Right renal pelvis (tissue), 4 donors: ENCODE results near the gene RGMA. TPM values are rescaled to one million over a fixed set of nuclear protein-coding genes. Genes with fewer than 3 reads are reported as not detected.

Experiments
- DNase-seq, 4 donors: peaks; one replicate each; pipeline ENCODE4 v3.0.0-alpha.2; 2013; ENCODE audit warnings: low read depth in 4 of 4, low spot score in 3 of 4, missing footprints in 1 of 4
- polyA plus RNA-seq, 4 donors: library from polyadenylated mRNA; unstranded; fragments of 120-200 nt; gene quantifications; one replicate each; pipeline ENCODE4 v1.2.1, GENCODE V29; 2013; ENCODE audit not compliant: insufficient read length in 4 of 4

The RGMA gene
- polyA plus RNA-seq, 4 donors: 8.9 to 10.1 (median 9.7) TPM

DNA sequence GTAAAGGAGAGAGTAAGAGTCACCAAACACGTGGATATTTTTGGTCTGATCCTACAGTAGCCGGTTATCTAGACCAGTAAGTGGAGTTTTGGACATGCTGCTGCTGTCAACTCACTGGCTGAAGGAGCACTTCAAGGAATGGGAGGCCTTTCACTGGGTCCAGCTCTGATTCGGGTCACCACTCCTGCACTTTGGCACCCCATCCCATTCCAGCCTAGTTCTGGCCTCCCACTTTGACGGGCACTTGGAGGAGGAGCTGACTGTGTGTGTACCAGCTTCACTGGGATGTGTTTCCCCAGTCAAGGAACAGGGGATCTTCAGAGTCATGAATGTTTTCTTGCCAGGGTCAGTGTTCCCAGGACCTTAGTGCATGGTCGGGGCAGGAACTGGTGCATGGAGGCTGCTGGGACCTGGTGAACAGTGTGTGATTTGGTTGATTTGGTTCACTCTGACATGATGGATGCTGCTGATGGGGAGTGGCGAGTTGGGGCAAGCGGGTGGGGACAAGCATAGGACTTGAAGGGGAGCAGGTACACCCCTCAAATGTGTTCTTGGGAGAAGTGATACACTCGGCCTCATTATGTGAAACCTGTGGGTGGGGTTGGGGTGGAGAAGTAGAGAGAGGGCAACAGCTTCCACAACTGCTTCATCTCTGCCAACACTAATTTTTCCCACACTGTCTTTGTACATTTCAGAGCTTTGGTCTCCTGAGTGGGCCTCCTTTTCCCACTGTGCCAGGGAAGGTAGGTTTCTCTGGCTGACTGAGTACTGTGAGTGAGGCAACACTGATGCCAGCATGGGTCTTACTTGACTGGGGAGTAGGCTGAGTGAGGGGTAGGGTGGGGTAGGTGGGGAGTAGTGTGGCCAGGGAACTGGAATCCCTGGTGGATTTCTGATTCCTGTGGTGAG lies 64.0 kb downstream of the RGMA start:
- DNase-seq: no peak

DNA sequence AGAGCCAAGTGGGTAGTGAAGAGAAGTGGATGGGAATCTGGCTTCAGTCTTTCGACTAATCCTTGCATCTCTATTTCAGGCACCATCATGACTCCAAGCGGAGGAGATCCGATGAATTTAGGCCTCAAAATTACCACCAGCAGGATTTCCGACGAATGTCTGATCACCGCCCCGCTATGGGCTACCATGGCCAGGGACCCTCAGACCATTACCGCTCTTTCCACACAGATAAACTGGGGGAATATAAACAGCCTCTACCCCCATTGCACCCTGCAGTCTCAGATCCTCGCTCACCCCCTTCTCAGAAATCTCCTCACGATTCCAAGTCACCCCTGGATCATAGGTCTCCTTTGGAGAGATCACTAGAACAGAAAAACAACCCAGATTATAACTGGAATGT lies 64.7 kb downstream of the RGMA start:
- no peak for DNase-seq

DNA sequence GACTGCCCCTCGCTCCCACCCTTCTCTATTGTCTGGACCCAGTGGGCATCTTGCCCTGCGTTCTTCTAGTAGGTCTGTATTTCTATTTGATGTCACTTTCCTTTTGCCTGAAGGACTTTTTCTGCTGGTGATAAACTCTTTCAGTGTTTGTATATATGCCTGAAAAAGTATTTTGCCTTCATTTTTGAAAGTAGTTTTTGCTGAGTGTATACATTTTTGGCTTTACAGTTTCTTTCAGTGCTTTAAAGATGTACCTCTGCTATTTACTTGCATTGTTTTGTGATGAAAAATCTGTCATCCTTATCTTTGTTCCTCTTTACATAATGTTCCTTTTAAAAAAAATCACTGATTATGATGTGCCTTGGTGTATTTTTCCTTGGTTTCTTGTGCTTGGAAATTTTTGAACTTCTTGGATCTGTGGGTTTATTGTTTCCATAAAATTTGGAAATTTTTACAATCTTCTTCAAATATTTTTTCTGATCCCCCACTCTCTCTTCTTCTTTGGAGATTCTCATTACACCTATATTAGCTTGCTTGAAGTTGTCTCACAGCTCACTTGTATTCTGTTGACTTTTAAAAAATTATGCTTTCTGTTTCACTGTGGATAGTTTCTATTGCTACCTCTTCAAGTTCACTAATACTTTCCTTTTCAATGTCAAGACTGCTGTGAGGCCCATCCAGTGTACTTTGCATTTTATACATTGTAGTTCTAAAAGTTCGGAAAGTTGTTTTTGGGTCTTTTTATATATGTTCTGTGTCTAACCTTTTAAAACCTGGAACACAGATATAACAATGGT lies 67.8 kb downstream of the RGMA start:
- no peak for DNase-seq

DNA sequence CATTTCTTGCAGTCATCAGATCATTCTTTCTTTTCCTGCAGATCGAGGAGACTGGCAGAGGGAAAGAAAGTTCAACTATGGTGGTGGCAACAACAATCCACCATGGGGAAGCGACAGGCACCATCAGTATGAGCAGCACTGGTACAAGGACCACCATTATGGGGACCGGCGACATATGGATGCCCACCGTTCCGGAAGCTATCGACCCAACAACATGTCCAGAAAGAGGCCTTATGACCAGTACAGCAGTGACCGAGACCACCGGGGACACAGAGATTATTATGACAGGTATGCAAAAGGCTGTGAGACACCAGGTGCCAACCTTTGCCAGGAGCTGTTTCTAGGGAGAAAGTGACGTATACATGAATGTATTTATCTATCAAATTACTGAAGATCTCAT lies 69.0 kb downstream of the RGMA start:
- DNase-seq: no peak

DNA sequence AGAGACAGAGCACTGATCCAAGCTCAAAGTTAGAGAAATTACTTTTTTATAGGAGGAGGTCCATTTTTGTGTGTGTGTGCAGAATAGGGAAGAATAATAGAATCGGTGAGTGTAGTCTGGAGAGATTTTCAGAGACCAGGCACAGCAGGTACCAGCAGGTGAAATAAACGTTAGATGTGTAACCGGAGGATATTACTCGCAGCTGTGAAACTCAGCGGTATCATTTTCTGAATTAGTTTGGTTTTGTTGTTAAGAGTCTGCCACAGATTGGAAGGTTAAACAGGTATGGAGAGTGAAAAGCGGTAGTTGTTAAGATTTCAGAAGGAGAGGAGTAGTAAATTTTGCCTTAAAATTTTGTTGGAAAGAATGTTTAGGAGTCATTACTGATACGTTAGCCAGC lies 69.9 kb downstream of the RGMA start:
- DNase-seq: no peak

DNA sequence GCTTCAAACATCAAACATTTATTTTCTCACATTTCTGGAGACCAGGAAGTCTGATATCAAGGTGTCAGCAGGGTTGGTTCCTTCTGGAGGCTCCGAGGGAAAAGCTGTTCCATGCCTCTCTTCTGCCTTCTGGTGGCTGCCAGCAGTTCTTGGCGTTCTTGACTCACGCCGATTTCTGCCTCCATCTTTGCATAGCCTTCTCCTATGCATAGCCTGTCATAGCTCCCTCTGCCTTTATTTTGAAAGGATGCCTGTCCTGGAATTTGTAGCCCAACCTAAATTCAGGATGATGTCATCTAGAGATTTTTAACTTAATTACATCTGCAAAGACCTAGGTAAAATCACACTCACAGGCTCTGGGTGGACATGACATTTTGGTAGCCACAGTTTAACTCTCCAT lies 70.4 kb downstream of the RGMA start:
- DNase-seq: no peak

DNA sequence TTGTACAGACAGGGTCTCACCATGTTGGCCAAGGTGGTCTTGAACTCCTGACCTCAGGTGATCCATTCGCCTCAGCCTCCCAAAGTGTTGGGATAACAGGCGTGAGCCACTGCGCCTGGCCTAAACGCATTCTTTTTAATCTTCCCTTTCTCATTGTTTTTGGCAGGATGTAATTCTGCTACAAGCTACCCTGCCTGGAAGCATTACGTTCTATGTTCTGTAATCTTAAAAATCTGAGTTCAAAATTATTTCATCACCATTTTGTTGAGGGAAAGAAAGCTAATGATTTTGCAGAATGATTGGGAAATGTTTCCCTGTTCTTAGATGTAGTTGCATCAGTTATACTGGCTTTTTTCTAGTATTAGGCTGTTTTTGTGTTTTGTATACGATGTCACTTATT lies 71.5 kb downstream of the RGMA start:
- DNase-seq: no peak

DNA sequence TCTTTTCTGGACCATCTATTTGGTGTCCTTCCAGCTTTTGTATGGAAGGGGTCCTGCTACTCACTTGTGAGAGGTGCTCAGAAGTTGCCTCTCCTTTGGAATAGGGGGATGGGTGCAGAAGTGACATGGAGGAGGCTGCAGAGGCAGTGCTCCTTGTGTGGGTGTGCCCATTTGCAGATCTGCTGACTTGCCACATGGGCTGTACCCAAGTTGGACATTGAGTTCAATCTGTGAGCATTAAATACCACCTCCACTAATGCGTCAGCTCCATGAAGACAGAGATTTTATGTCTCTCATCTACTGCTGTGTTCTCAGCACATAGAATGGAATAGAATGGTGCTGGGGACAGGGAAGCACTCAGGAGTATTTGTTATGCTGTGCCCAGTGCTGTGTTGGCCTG lies 76.2 kb downstream of the RGMA start:
- no peak for DNase-seq

DNA sequence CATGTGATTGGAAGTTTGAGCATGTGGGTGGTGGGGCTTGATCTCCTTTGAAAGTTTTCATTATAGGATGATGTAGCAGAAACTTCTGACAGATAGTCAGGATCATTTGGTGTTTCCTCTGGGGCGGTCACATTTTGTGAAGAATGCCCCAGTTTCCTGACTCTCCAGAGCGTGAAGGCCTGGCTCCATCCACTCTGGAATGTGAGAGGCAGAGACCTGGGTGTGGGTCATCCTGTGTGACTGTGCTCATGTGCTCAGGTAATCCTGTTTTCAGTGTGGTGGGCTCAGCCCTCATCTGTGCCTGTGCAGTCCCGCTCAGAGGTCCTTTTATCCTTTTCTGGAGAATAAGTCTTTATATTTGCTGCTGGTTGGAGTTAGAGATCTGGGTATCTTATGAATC lies 81.0 kb downstream of the RGMA start:
- no peak for DNase-seq

DNA sequence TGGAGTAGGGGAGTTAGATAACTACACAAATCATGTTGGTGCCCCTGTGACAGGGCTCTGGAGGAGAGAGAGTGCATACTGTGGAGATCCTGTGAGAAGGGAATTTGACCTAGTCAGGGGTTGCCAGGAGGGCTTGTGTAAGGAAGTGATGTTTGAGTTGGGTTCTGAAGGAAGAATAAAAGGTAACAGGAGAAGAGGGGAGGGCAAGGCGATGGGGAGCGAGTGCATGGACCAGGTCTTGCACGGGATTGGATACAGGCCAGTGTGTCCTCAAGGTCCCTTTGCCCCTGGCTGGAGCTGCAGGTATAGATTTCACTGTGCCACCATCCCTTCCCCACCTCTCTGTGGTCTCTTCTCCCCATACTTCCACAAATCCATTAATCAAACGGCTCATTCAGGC lies 83.9 kb downstream of the RGMA start:
- DNase-seq: no peak

DNA sequence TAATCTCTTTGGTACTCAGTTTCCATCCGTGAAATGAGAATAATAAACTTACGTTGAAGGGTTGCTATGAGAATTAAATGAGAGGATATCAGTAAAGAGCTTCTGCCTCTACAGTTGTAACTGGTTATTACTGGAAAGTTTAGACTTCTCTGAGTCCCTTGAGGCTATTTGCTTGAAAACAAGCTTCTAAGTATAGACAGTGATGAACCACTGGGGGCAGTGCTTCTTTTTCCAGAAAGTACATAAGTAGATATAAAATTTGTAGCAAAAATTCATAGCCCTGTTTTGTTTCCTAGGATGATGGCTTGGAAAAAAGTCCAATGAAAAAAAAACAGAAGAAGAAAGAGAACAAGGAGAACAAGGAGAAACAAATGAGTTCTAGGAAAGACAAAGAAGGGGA lies 87.1 kb downstream of the RGMA start:
- no peak for DNase-seq

DNA sequence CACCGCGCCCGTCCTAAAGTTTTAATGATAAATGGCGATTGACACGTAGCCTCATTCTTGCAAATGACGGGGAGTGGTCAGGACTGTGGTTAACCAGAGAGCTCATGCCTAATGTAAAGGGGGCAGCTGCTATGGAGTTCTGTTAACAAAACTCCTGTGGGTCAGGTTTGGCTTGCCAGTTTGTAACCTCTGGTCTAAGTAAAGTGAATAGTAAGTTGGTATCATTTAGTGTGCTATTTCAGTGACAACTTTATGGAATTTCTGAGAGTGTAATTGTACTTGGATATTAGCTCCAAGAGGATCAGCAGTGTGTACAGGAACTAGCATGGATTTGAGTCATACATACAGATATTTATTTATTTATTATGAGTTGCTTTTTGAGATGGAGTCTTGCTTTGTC lies 87.9 kb downstream of the RGMA start:
- no peak for DNase-seq

DNA sequence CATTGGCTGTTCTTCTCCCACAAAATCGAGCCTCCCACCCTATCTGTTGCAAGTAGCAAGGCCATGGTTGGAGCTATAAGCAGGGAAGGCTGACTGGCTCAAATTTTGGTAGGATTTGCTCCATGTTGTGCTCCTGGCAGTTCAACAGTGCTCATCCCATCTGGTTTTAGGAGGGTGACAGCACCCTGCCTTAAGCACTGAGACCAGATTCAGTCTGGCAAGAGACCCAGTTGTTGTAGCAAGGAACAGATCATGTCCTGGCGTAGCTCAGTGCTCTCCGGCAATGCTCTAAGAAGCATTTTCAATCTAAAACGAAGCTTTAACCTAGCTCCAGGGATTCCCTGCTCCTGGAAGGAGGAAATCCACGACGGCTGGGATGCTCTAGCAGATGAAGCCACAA lies 91.2 kb downstream of the RGMA start:
- no peak for DNase-seq

DNA sequence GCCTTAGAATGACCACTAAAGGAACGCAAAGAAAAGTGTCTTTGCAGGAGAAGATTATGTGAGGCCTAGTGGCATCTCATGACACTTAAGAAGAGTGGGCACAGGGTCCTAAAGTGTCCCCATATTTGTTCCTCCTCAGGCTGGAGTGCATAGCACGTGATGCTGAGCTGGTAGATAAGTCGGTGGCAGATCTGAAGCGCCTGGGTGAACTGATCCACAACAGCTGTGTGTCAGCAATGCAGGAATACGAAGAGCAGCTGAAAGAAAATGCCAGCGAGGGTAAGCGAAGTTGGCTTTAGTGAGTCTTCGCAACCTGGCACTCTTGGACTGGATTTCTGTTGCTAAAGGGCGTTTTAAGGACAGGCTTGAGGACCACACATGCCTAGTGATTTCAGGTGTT lies 96.3 kb downstream of the RGMA start:
- no peak for DNase-seq

DNA sequence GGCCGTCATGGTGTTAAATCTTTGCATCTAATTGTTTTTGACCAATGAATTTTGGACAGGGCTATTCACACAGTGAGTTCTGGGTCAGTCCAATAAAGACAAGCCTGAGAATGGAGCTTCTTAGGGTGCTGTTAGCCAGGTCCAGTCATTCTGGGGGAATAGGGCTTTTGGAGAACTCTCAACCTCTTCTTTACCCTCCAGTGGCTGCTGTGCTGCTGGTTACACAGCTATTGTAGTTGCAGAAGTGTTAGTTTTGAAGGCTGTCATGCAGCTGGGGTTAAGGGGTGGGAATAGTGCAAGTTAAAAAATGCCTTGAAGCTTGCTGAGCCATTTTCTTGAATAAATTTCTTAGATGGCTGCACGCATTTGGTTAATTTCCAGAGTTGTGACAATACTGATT lies 99.0 kb downstream of the RGMA start:
- DNase-seq: no peak

DNA sequence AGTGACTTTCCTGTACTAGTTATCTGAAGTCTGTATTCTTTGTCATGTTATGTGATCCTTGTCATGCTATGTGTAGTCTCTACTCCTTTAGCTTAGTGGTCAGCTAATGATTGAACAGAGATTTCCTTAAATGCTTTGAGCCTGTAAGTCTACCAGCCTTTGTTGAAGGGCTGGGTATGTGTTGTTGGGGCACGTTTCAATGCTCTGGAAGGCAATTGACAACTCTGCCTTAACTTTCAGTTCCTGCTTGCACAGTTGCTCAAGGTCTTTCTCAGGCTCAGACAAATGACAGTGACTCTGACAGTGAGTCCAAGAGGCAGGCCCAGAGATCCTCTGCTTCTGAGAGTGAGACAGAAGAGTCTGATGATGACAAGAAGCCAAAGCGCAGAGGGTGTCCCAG lies 99.5 kb downstream of the RGMA start:
- DNase-seq: no peak

Other genes with a start within 250 kb of the RGMA start
- gene CHD2, start 188.9 kb downstream of the RGMA start, polyA plus RNA-seq: 100 to 1,000 TPM; 110 to 120 (median 113) TPM